ENCODE measurements around the gene ALPP. TPM values are rescaled to one million over a fixed set of nuclear protein-coding genes. Genes with fewer than 3 reads are reported as not detected.
A peak's percentile ranks its signal among the peaks of the same experiment; 100 is the strongest.
"Not testable (repeated sequence)": the region's sequence is repeated elsewhere in the genome, so short reads cannot be mapped to it uniquely, and the experiment has no call there.

The ALPP gene
- not detected for total RNA-seq

GRCh38 chr2:232378735-232379151 is at the start of gene ALPP:
Gene ALPP (plus strand): TSS chr2:232378751. CDS start chr2:232378803, 52 bp downstream.
- 86 to 89% methylated on average over 3 to 10 of the region's 12 CpGs for WGBS, 2 donors
- H3K27me3 ChIP-seq; H3K36me3 ChIP-seq; H3K27ac ChIP-seq; intact Hi-C loops (cut with DNase I); H3K4me3 ChIP-seq (replicated peaks in 1 of 3); H3K9me3 ChIP-seq; H3K4me1 ChIP-seq; DNase-seq: not testable (repeated sequence)

- Histone ChIP-seq H3K4me3 (replicated peaks in 1 of 3) (no peak overlapping the region), H3K9me3 (no peaks in the 10 kb centered on the region), H3K27me3 (no peaks in the 10 kb centered on the region), H3K36me3 (no peaks in the 10 kb centered on the region), H3K27ac (no peak overlapping the region), H3K4me1 (peaks cover 10 to 21% of the 10 kb centered on the region in 2 donors)
- intact Hi-C loops (cut with DNase I), result loop anchor here (2.0 to 5.0 kb wide), 2 partner anchors 187 to 405 kb away; no protein-coding TSS in a partner anchor
- no peak for DNase-seq
- TF ChIP-seq, protein P1, sequence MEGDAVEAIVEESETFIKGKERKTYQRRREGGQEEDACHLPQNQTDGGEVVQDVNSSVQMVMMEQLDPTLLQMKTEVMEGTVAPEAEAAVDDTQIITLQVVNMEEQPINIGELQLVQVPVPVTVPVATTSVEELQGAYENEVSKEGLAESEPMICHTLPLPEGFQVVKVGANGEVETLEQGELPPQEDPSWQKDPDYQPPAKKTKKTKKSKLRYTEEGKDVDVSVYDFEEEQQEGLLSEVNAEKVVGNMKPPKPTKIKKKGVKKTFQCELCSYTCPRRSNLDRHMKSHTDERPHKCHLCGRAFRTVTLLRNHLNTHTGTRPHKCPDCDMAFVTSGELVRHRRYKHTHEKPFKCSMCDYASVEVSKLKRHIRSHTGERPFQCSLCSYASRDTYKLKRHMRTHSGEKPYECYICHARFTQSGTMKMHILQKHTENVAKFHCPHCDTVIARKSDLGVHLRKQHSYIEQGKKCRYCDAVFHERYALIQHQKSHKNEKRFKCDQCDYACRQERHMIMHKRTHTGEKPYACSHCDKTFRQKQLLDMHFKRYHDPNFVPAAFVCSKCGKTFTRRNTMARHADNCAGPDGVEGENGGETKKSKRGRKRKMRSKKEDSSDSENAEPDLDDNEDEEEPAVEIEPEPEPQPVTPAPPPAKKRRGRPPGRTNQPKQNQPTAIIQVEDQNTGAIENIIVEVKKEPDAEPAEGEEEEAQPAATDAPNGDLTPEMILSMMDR (IDR thresholded peaks at IDR 0.05), result no peak
- no peak for TF ChIP-seq POLR2A (IDR thresholded peaks at IDR 0.05)
- WGBS, 2 donors, result 91 to 94% methylated on average over 6 to 12 of the region's 15 CpGs
Measured at GRCh38 chr2:232329716-232330067, 48.9 kb upstream of the ALPP start.

GRCh38 chr2:232330068-232330999 is 48.2 kb upstream of the ALPP start:
- WGBS, 2 donors, result 82 to 87% methylated on average over 5 to 13 of the region's 17 CpGs
- Histone ChIP-seq H3K9me3 (no peaks in the 10 kb centered on the region), H3K4me3 (replicated peaks in 1 of 3) (no peak overlapping the region), H3K4me1 (peaks cover 6 to 15% of the 10 kb centered on the region in 2 donors), H3K27me3 (no peaks in the 10 kb centered on the region), H3K27ac (no peak overlapping the region), H3K36me3 (no peaks in the 10 kb centered on the region)
- no peak for DNase-seq
- TF ChIP-seq, protein P1 (IDR thresholded peaks at IDR 0.05), result no peak
- TF ChIP-seq POLR2A (IDR thresholded peaks at IDR 0.05), result no peak
- intact Hi-C loops (cut with DNase I), result no loop called here

GRCh38 chr2:232331061-232331460 is 47.5 kb upstream of the ALPP start:
- H3K27ac ChIP-seq; DNase-seq; H3K4me1 ChIP-seq; H3K9me3 ChIP-seq; H3K4me3 ChIP-seq (replicated peaks in 1 of 3); intact Hi-C loops (cut with DNase I); H3K36me3 ChIP-seq; H3K27me3 ChIP-seq: not testable (repeated sequence)
- WGBS, 2 donors, result 87 to 88% methylated on average over 4 to 5 of the region's 11 CpGs

- no CpG with 5 or more reads among the region's 11 CpGs for WGBS, 2 donors
- H3K27ac ChIP-seq; H3K9me3 ChIP-seq; intact Hi-C loops (cut with DNase I); H3K4me1 ChIP-seq; H3K36me3 ChIP-seq; H3K27me3 ChIP-seq; H3K4me3 ChIP-seq (replicated peaks in 1 of 3): not testable (repeated sequence)
- peak in 1 of 2 donors; percentile 0 for DNase-seq
Measured at GRCh38 chr2:232331641-232332040, 46.9 kb upstream of the ALPP start.

- H3K9me3 ChIP-seq; intact Hi-C loops (cut with DNase I); H3K4me1 ChIP-seq; H3K4me3 ChIP-seq (replicated peaks in 1 of 3); H3K27ac ChIP-seq; H3K27me3 ChIP-seq; H3K36me3 ChIP-seq: not testable (repeated sequence)
- WGBS, 2 donors, result 89 to 92% methylated on average over 11 to 15 of the region's 26 CpGs
- peak in 1 of 2 donors; percentile 1 for DNase-seq
Measured at GRCh38 chr2:232332244-232332939, 46.2 kb upstream of the ALPP start.

DNA sequence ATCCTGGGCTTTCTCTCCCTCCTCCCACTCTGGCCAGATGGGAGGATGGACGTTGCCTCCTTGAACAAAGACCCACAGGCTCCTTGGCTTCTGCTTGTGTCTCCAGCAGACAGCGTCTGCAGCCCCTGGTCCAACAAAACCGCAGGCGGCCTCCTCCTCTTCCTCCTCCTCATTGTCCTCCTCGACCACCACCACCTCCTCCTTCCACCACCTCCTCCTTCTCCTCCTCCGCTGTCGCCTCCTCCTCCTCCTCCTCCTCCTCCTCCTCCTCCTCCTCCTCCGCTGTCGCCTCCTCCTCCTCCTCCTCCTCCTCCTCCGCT is 45.7 kb upstream of the ALPP start:
- DNase-seq, result peak in 1 of 2 donors; percentile 0
- H3K27me3 ChIP-seq, result no peaks in the 10 kb centered on the region
- H3K27ac ChIP-seq, result no peak overlapping the region
- no peak overlapping the region for H3K4me3 ChIP-seq (replicated peaks in 1 of 3)
- no peaks in the 10 kb centered on the region for H3K9me3 ChIP-seq
- 92% methylated on average over 10 of the region's 10 CpGs for WGBS, 2 donors
- no peak for TF ChIP-seq POLR2A (IDR thresholded peaks at IDR 0.05)
- TF ChIP-seq, protein P1 (IDR thresholded peaks at IDR 0.05), result no peak
- intact Hi-C loops (cut with DNase I), result no loop called here
- no peaks in the 10 kb centered on the region for H3K4me1 ChIP-seq
- H3K36me3 ChIP-seq, result no peaks in the 10 kb centered on the region
